NCI-H1105 treated with DMSO at 0.1 percent for 48 hours (cell line): ENCODE data around the gene LHX1.

ENCODE experiments used
- DNase-seq: peaks from one replicate; lab custom pipeline; 2025; lab: John Stamatoyannopoulos, UW

The LHX1 gene

GRCh38 chr17:36939052-36939801 is 2.0 kb downstream of the LHX1 start:
- DNase-seq, result no peak

DNA sequence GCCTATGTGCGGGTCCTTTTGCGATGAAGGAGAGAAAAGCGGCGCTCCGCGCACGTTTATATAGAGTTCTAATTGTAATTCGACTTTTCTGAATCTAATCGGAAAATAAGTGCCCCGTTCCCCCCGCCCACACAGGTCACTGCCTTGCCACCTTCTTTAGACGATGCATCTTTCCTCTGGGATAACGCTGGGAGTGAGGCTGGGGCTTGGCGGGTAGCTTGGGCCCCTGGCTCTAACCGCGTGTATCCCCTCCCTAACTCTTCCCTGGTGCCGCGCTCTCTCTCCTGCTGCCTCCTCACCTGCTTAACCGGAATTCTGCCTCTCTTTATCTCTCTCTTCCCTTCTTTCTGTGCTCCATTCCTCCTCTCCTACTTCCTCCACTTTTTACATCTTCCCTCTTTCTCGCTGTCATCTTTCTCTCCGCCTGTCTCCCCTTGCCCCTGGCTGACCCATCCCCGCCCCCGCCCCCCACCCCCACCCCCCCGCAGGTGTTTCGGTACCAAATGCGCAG is 2.6 kb downstream of the LHX1 start:
- no peak for DNase-seq

- no peak for DNase-seq
These were observed 3.3 kb downstream of the LHX1 start for GRCh38 chr17:36940313-36941264.

- DNase-seq, result no peak
These were observed 4.2 kb downstream of the LHX1 start for GRCh38 chr17:36941265-36942010.

DNA sequence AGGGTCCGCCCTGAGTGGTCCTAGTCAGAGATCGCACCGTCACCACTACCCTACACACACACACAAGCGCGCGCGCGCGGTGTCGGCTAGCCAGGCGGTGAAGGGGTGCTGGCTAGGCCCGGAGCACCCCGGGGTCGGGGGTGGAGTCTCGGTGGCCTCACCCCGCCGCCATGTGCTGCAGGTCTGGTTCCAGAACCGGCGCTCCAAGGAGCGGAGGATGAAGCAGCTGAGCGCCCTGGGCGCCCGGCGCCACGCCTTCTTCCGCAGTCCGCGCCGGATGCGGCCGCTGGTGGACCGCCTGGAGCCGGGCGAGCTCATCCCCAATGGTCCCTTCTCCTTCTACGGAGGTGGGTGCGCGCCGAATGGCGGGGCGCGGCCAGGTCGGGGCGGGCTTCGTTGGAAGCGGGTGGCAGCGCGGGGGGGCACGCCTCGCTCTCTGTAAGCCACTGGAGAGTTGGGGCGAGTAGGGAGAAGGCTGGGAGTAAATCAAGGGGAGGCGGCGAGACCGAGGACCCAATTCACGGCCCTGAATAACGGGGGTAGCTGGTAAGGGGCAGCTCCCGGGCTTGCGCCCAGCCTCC is 4.8 kb downstream of the LHX1 start:
- DNase-seq, result no peak

- no peak for DNase-seq
These were observed 5.4 kb downstream of the LHX1 start for GRCh38 chr17:36942631-36943125.

- no peak for DNase-seq
These were observed 6.2 kb downstream of the LHX1 start for GRCh38 chr17:36943250-36944191.

DNA sequence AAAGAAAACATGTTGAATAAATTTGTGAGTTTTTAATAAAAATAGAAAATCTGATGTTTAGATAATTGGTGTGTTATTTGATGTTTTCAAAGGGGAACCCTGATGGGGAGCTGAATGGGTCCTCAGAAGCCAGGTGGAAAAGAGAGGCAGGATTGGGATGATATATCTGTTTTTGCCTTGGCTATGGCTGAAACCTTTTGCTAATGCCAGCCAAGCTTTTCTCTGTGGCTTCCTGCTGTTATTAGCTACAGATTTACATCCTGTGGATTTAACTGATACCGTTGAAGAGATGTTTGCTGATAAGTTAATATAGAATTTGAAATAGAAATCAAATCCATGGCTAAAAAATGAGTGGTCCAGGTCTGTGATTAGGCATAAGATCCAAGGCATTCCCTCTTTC is 7.3 kb downstream of the LHX1 start:
- DNase-seq, result no peak

- DNase-seq, result no peak
These were observed 7.9 kb downstream of the LHX1 start for GRCh38 chr17:36945140-36945539.

GRCh38 chr17:36945959-36946725 is 8.9 kb downstream of the LHX1 start:
- no peak for DNase-seq

- no peak for DNase-seq
These were observed 9.4 kb downstream of the LHX1 start for GRCh38 chr17:36946726-36947091.

- no peak for DNase-seq
These were observed 10.8 kb downstream of the LHX1 start for GRCh38 chr17:36947922-36948716.

- peak; percentile 90 for DNase-seq
These were observed 11.6 kb downstream of the LHX1 start, which contains the start of gene AATF for GRCh38 chr17:36948717-36949460. TSS of gene AATF (plus strand) at chr17:36948954. CDS start at chr17:36949126, 172 bp downstream.

- DNase-seq, result no peak
These were observed 12.2 kb downstream of the LHX1 start for GRCh38 chr17:36949461-36949927.

DNA sequence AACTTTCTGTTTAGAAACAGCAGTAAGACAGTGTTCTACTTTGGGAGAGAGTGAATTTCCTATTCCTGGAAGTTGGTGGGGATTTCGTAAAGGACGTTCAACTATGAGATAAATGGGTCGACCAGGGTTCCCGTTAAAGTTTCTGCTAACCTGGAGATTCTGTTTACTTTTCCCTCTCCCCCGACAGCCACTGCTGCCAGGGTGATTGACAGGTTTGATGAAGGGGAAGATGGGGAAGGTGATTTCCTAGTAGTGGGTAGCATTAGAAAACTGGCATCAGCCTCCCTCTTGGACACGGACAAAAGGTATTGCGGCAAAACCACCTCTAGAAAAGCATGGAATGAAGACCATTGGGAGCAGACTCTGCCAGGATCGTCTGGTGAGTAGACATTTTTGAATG is 12.8 kb downstream of the LHX1 start:
- DNase-seq, result no peak

GRCh38 chr17:36951084-36951789 is 14.0 kb downstream of the LHX1 start:
- no peak for DNase-seq

DNA sequence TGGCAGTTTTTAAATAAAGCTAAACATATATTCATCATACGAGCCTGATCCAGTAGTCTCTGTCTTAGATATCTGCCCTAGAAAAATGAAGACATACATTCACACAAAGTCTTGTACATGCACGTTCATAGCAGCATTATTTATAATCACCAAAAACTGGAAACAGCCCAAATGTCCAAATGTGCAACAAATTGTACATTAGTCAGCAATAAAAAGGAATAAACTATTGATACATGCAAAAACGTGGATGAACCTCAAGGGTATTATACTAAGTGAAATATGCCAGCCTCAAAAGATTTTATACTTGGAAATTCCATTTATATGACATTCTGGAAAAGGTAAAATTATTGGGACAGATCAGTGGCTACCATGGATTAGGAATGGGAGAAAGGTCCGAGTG is 34.2 kb downstream of the LHX1 start:
- DNase-seq, result no peak
